GM19043 (cell line): ENCODE results near the gene MAGI2.
"Not testable (repeated sequence)": the region's sequence is repeated elsewhere in the genome, so short reads cannot be mapped to it uniquely, and the experiment has no call there.

Source experiments
- ATAC-seq: cut with Tn5 transposase; IDR thresholded peaks from one replicate; pipeline ENCODE4 v1.9.1; 2021; ENCODE audit warnings: low read depth; ENCODE audit not compliant: unreplicated experiment

MAGI2 gene

DNA sequence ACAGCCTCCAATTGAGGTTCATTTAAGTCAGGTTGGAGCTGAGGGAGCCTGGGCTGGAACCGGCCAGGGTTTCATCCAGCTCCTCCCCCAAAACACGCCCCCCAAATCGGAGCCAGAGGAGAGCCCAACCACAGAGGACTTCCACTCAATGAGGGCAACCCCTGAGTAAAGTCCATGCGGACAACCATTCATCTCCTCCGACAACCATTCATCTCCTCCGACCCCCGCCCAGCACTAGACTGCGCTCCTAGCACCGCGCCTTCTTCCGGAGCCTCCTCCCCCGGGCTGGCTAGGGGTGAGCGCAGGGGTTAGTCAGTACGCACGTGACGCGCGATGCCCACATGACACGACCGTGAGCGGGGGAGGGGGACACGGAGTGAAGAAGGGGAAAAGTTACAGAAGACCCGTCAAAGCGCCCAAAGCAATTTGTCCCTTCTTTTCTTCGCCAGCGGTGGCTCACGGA, 1.4 kb downstream of the MAGI2 start:
- ATAC-seq = no peak

GRCh38 chr7:79451580-79451979, 1.9 kb downstream of the MAGI2 start:
- ATAC-seq = no peak

GRCh38 chr7:79442766-79443165, 10.7 kb downstream of the MAGI2 start:
- ATAC-seq = not testable (repeated sequence)

DNA sequence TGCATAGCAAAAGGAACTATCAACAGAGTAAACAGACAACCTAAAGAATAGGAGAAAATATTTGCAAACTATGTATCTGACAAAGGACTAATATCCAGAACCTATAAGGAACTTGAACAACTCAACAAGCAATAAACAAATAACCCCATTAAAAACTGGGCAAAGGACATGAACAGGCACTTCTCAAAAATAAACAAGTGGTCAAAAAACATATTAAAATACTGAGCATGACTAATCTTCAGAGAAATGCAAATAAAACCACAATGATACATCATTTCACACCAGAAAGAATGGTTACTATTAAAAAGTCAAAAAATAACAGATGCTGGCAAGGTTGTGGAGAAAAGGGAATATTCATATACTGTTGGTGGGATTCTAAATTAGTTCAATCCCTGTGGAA, 17.1 kb downstream of the MAGI2 start:
- no peak for ATAC-seq

DNA sequence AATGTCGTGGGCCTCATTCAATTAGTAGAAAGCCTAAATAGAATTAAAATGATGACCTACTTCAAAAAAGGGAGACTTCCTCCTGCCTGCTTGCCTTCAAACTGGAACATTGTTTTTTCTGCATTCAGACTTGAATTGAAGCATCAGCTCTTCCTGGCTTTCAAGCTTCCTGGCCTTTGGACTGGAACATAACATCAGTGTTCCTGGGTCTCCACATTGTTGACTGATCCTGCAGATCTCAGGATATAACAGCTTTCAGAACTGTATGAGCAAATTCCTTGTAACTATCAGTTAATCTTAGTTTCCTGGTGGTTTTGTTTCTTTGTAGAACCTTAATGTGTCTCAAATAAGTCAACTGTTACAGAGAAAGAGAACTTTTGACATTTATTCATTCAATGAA, 18.6 kb downstream of the MAGI2 start:
- no peak for ATAC-seq

DNA sequence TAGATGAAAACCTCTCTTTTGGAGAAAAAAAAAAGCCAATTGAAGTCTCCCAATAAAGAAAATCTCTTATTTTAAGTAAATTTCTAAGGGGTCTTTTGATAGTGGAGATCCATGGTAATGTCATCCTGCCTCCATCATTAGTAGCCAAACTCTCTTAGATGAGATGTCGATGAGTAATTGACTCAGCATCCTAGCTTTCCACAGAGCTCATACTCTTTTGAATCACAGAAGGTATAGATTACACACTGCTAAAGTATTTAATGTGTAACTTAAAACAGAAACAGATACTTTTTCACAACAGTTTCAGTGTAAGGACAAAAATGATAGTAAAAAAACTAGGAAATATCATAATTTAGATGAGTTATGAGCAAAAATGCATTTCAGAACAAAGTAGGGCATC, 19.4 kb downstream of the MAGI2 start:
- no peak for ATAC-seq

DNA sequence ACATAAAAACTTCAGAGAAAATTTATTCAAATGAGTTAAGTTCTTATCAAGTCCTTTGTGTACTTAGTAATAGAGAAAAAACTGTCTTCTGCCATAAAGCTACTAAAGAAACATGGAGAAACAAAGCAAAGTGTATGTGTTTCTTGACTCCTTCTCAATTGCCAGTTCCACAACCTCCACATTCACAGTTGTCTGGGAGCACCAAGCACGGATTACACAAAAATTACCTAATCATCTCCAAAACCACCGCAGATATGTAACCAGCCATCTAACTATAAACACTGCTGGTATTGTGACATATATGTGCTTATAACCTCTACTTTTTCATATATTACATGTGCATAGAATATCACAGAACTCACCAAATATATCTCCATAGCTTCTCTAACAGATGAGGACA, 23.1 kb downstream of the MAGI2 start:
- ATAC-seq = no peak

DNA sequence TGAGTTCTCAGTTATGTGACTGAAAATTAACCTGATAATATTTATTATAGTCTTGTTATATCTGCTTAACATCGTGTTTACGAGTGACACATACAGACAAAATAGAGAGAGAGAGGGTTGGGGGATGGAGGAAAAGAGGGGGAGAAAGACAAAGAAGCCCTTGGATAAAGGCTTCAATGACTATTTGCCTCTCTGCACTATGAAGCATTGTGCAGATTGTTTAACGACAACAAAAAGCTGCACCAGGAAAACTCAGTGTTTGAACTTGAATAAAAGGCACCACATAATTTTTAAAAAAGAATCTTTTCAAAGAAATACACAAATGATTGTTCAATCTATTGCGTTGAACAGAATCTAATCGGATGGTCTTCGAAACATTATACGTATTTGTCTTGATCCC, 27.8 kb downstream of the MAGI2 start:
- no peak for ATAC-seq

GRCh38 chr7:79421751-79422150, 31.7 kb downstream of the MAGI2 start:
- no peak for ATAC-seq

DNA sequence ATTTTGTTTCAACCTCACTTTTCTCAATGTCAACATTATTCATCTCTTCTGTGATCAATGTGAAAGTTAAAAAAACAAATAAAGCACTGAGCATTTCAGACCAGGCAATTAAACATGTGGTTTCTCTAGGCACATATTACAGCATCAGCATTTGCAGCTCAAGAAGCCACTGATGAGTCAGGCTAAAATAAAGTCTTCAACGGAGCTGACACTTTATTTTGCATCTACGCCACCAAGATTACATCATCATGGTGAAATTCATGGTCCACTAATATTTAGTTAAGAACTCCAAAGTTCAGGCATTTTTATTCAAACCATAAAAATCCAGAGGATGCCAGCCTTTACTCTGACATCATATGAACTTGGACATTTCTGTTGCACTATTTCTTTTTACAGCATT, 33.0 kb downstream of the MAGI2 start:
- no peak for ATAC-seq

- no peak for ATAC-seq
These were observed 38.6 kb downstream of the MAGI2 start for GRCh38 chr7:79414910-79415309.

DNA sequence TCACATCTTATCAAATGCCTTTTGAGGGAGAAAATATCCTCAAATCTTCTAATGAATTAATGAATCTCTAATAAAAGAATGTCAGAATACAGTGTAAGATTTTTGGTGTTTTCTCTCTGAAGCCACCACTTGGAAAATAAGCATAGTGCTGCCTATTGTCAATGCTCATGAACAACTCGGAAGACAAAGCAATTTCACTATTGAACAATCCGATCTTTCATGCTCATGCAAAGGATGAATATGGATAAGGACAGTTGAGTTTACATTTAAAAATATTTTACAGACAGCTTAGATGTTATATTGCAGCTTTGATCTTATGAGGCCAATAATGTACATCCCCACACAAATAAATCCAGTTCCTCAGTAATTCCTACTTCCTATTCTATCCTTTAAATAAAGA, 40.6 kb downstream of the MAGI2 start:
- ATAC-seq = no peak

- no peak for ATAC-seq
These were observed 41.0 kb downstream of the MAGI2 start for GRCh38 chr7:79412438-79412837.

- ATAC-seq = no peak
These were observed 43.1 kb downstream of the MAGI2 start for GRCh38 chr7:79410345-79410744.

GRCh38 chr7:79407351-79407750, 46.1 kb downstream of the MAGI2 start:
- ATAC-seq = no peak

- no peak for ATAC-seq
These were observed 47.1 kb downstream of the MAGI2 start for GRCh38 chr7:79406371-79406770.

- ATAC-seq = no peak
These were observed 48.1 kb downstream of the MAGI2 start for GRCh38 chr7:79405368-79405767.

GRCh38 chr7:79403879-79404278, 49.6 kb downstream of the MAGI2 start:
- ATAC-seq = no peak

GRCh38 chr7:79403451-79403850, 50.0 kb downstream of the MAGI2 start:
- ATAC-seq = no peak

DNA sequence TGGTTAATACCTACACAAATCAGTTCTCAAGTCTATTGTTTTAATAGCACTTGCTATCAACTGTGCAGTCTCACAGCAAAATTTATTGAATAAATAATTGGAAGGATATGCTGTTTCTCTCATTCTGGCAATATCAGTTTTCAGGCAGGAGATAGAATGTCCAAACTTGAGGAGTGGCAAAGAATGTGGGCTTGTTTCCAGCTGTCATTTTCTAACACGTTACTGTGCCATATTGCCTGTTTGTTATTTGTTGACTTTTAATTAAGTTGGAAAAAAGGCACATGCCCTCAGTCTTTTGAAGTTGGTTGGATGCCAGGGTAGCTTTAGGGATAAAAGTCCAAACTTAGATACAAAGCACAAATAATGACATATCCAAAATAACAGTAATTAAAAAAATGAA, 52.2 kb downstream of the MAGI2 start:
- no peak for ATAC-seq

DNA sequence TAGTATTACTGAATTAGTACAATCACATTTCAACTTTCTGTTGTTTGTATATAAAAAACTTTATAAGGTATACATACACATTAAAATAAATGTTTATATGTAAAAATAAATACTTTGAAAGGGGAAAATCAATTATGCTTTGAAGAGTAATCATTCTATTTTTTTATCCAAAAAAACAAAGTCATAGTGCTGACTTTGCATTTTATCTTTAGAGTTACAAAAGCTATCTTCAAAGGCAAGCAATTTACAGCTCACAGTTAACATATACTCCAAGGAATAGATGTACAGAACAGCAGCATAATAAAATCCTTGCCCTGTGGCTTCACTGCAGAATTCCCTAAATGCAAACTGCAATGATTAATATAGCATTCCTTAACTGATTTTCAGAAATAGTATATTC, 53.2 kb downstream of the MAGI2 start:
- ATAC-seq = no peak

DNA sequence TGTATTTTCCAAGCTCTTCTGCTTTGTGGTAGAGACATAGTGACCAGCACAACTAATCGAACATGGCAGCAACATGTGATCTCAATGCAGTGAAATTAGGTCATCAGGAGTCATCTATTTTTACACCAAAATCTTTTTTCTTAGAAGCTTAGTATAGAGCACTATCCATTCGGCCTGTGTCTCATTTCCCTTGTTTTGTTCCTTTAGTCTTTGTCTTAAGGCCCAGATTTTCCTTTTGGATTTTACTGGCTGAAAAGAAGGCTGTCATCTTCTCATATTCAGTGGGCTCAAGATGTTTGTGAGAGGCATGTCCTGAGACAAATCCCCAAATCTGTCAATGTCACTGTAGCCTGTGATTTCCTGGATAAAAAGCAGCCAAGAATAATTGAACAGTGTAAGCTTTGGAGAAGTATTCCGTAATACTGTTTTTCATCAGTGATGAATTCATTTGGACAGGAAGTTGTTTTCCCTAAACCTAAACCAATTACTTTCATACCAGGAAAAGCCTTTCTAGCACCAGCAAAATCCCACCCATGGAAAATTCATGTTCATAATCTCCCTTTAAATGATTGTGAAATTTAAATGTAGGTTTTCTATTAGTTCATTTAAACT, 55.2 kb downstream of the MAGI2 start:
- ATAC-seq = no peak
